GM12878 (cell line): ENCODE data around the gene GUCY1A1. TPM values are rescaled to one million over a fixed set of nuclear protein-coding genes. Genes with fewer than 3 reads are reported as not detected.

Source experiments
- ATAC-seq: fragments of 200-7000 bp; cut with Tn5 transposase; 3 replicates; pipeline ENCODE4 v1.9.1; 2020; ENCODE audit warnings: mild to moderate bottlenecking, moderate library complexity
- BruUV-seq: library from RNA; stranded (reverse); fragments of 400-500 nt; replicated peaks from 2 replicates; lab custom pipeline; 2021; lab: Mats Ljungman, UMichigan
- CTCF ChIA-PET: fragments of 300-600 bp; sonication (Branson Sonifier 250); formaldehyde crosslinking; extraction: SDS; loops from one replicate; lab custom pipeline; 2021; ENCODE audit warnings: inconsistent platforms; lab: Yijun Ruan, JAX
- POLR2A ChIA-PET: fragments of 350-600 bp; formaldehyde crosslinking; extraction: SDS; loops from one replicate; lab custom pipeline; 2021; ENCODE audit warnings: inconsistent platforms; lab: Charles Lee
- RAD21 ChIA-PET: fragments of 300-600 bp; sonication (Branson Sonifier 250); formaldehyde crosslinking; loops from one replicate; lab custom pipeline; 2023; ENCODE audit warnings: antibody characterized with exemption; ENCODE audit not compliant: unreplicated experiment; lab: Charles Lee
- SMC1A ChIA-PET: fragments of 300-600 bp; sonication (Branson Sonifier 250); formaldehyde crosslinking; loops from one replicate; lab custom pipeline; 2023; ENCODE audit not compliant: unreplicated experiment, uncharacterized antibody; lab: Charles Lee
- DNase-seq: peaks from one replicate; pipeline ENCODE4 v3.0.0-alpha.2; 2011; ENCODE audit warnings: low read depth, low spot score
- FAIRE-seq: peaks from 3 replicates; lab custom pipeline; 2011; peaks lifted over from hg19 to GRCh38; lab: Jason Lieb, UNC
- H2AFZ ChIP-seq: 2 replicates; pipeline ENCODE4 v1.6.0; 2011; ENCODE audit warnings: low read depth, low read length, control low read depth; ENCODE audit not compliant: control insufficient read depth
- H3K27ac ChIP-seq: 2 replicates; pipeline ENCODE4 v1.5.1; 2011; ENCODE audit warnings: control low read depth; ENCODE audit not compliant: control insufficient read depth, insufficient read depth
- H3K27me3 ChIP-seq, 2 experiments: replicated peaks in 1 of 2; 2 replicates each; pipeline versions ENCODE4 v1.6.0 to v1.6.1; 2011; ENCODE audit warnings: low read length in 1 of 2; ENCODE audit not compliant: control insufficient read depth in 2 of 2, insufficient read depth in 2 of 2
- H3K36me3 ChIP-seq, 2 experiments: 2 replicates each; pipeline ENCODE4 v1.5.1; 2011; ENCODE audit warnings: low read length in 1 of 2; ENCODE audit not compliant: control insufficient read depth in 2 of 2, insufficient read depth in 2 of 2
- H3K4me1 ChIP-seq: 2 replicates; pipeline ENCODE4 v1.6.1; 2011; ENCODE audit warnings: mild to moderate bottlenecking, low read length, moderate library complexity, mixed read lengths; ENCODE audit not compliant: control insufficient read depth, insufficient read depth
- H3K4me2 ChIP-seq: 2 replicates; pipeline ENCODE4 v1.6.0; 2011; ENCODE audit warnings: control low read depth; ENCODE audit not compliant: control insufficient read depth, insufficient read depth
- H3K4me3 ChIP-seq: fragments of 200-600 bp; sonication (generic); 2 replicates; pipeline ENCODE4 v1.5.1; 2016
- H3K79me2 ChIP-seq: 2 replicates; pipeline ENCODE4 v1.6.0; 2011; ENCODE audit warnings: low read length; ENCODE audit not compliant: control insufficient read depth, insufficient read depth
- H3K9ac ChIP-seq: 2 replicates; pipeline ENCODE4 v1.8.0; 2011; ENCODE audit warnings: low read length, control low read depth, mixed read lengths; ENCODE audit not compliant: control insufficient read depth, insufficient read depth
- H3K9me3 ChIP-seq: replicated peaks from 3 replicates; pipeline ENCODE4 v1.5.1; 2011; ENCODE audit warnings: mild to moderate bottlenecking, low read length; ENCODE audit not compliant: control insufficient read depth, insufficient read depth
- H4K20me1 ChIP-seq: 2 replicates; pipeline ENCODE4 v1.6.0; 2011; ENCODE audit not compliant: control insufficient read depth, insufficient read depth
- ASH2L ChIP-seq: fragments of 300-600, 200-600 bp; sonication (generic); IDR thresholded peaks from 2 replicates; pipeline ENCODE4 v1.6.1; 2017; ENCODE audit warnings: low read depth, mild to moderate bottlenecking, borderline replicate concordance
- BRCA1 ChIP-seq: IDR thresholded peaks from 2 replicates; pipeline ENCODE4 v1.6.1; 2011; ENCODE audit warnings: low read depth, low read length, improper control_type of control experiment
- CEBPB ChIP-seq, 2 experiments: fragments of 150-350 bp in 1 of 2; IDR thresholded peaks; 2 replicates each; pipeline ENCODE4 v1.6.1; 2012 to 2014; ENCODE audit warnings: low read depth in 2 of 2, low read length in 2 of 2, borderline replicate concordance in 1 of 2, inconsistent platforms in 1 of 2
- CREB1 ChIP-seq: IDR thresholded peaks from 2 replicates; pipeline ENCODE4 v1.6.1; 2012; ENCODE audit warnings: low read depth, mild to moderate bottlenecking, inconsistent platforms
- E2F8 ChIP-seq: fragments of 450-650 bp; IDR thresholded peaks from 2 replicates; pipeline ENCODE4 v1.6.1; 2018; ENCODE audit warnings: mild to moderate bottlenecking, low read depth, moderate library complexity; ENCODE audit not compliant: partially characterized antibody
- IRF5 ChIP-seq: fragments of 450-650 bp; IDR thresholded peaks from 2 replicates; pipeline ENCODE4 v1.6.1; 2017; ENCODE audit warnings: borderline replicate concordance
- KLF5 ChIP-seq: fragments of 450-650 bp; IDR thresholded peaks from 2 replicates; pipeline ENCODE4 v1.6.1; 2014; ENCODE audit warnings: mild to moderate bottlenecking; ENCODE audit not compliant: partially characterized antibody
- NR2C1 ChIP-seq: fragments of 450-650 bp; IDR thresholded peaks from 2 replicates; pipeline ENCODE4 v1.6.1; 2017; ENCODE audit warnings: antibody characterized with exemption, mild to moderate bottlenecking, moderate library complexity
- RELA ChIP-seq: fragments of 450-650 bp; IDR thresholded peaks from 2 replicates; pipeline ENCODE4 v1.8.0; 2014; ENCODE audit warnings: borderline replicate concordance; ENCODE audit not compliant: partially characterized antibody
- SREBF2 ChIP-seq: IDR thresholded peaks from 2 replicates; pipeline ENCODE4 v1.6.1; 2012; ENCODE audit warnings: mild to moderate bottlenecking, low read length
- ZBTB33 ChIP-seq: fragments of 450-650 bp; IDR thresholded peaks from 2 replicates; pipeline ENCODE4 v1.6.1; 2017; ENCODE audit warnings: mild to moderate bottlenecking
- in situ Hi-C: fragments of 300-500 bp; cut with MboI; formaldehyde crosslinking; loops from 9 replicates; pipeline ENCODE4 v1.14.3; 2018; ENCODE audit warnings: mixed read lengths
- intact Hi-C: fragments of 100-400 bp; cut with micrococcal nuclease; formaldehyde crosslinking; loops from one replicate; pipeline ENCODE4 v1.14.2; 2022; ENCODE audit not compliant: unreplicated experiment
- polyA plus RNA-seq, 11 experiments: library from polyadenylated mRNA; depleted of rRNA in 4 of 11; unstranded in 6 of 11; stranded (reverse) in 5 of 11; fragments of >200 nt; fragmentation: Nextera tagmentation in 4 of 11; fragmentation: Illumina TruSeq in 1 of 11; extraction: Ambion mirVana in 4 of 11; extraction: Trizol in 1 of 11; gene quantifications; 1 replicate in 1 of 11; 2 replicates in 10 of 11; pipeline versions ENCODE4 v1.2.1 to v1.2.3, GENCODE V29; 2011 to 2016; ENCODE audit warnings: inconsistent platforms in 2 of 11, missing spikeins in 2 of 11, low read depth in 1 of 11
- total RNA-seq, 4 experiments: library from RNA; depleted of rRNA in 3 of 4; stranded (reverse); fragments of >200 nt in 3 of 4; fragmentation: Illumina TruSeq in 1 of 4; extraction: Trizol in 1 of 4; gene quantifications; 2 replicates each; pipeline versions ENCODE4 v1.2.1 to v1.2.3, GENCODE V29; 2013 to 2021

The GUCY1A1 gene
- total and polyA plus RNA-seq, 10 of the 15 experiments (the other 5 are each of a cell fraction or from before 2014, with no cell fraction given) = 0.44 to 22.6 (median 0.55) TPM

GRCh38 chr4:155762334-155762733, 95.7 kb downstream of the GUCY1A1 start:
- in situ Hi-C loops = no loop called here

More at GRCh38 chr4:155762334-155762733, 95.7 kb downstream of the GUCY1A1 start:
- no peak overlapping the region for H3K9ac ChIP-seq
- no peak overlapping the region for H3K27ac ChIP-seq
- no peak overlapping the region for H3K4me3 ChIP-seq
- H2AFZ ChIP-seq = no peak overlapping the region
- ChIA-PET SMC1A (interaction anchor here (0.9 to 3.8 kb wide), 17 partner anchors 8 to 146 kb away, joined by 3 to 23 read pairs (median 5); partner anchors contain the start of gene GUCY1A1), RAD21 (interaction anchor here (1.0 to 1.7 kb wide), 8 partner anchors 11 to 316 kb away, joined by 3 to 6 read pairs (median 4); no protein-coding TSS in a partner anchor), CTCF (interaction anchor here (1.4 to 1.6 kb wide), 3 partner anchors 8 to 191 kb away, joined by 4 to 6 read pairs (median 5); partner anchors contain the start of gene CTSO), POLR2A (interaction anchor here (0.5 to 1.1 kb wide), 3 partner anchors 16 to 152 kb away, joined by 3 to 5 read pairs (median 3); no protein-coding TSS in a partner anchor)
- H3K36me3 ChIP-seq = no peaks in the 10 kb centered on the region
- H3K27me3 ChIP-seq = peaks cover 0 to 7% of the 10 kb centered on the region in 2 experiments; a peak in 2 of 4 replicates
- TF ChIP-seq IRF5 = no peak
- TF ChIP-seq ZBTB33 = no peak
- TF ChIP-seq ASH2L = no peak
- no peak for TF ChIP-seq SREBF2
- no peak for TF ChIP-seq RELA
- TF ChIP-seq NR2C1 = no peak
- no peak for TF ChIP-seq CREB1
- no peak for TF ChIP-seq CEBPB (IDR thresholded peaks at IDR 0.05; ENCODE audit: borderline replicate concordance in 1 of 2, low read depth in 2 of 2, low read length in 2 of 2)
- no peak for TF ChIP-seq BRCA1
- TF ChIP-seq KLF5 = no peak
- no peak for TF ChIP-seq E2F8
- H4K20me1 ChIP-seq = no peaks in the 10 kb centered on the region
- FAIRE-seq = no peak
- no peak for DNase-seq
- no peaks in the 10 kb centered on the region for H3K79me2 ChIP-seq
- no peak for ATAC-seq
- H3K4me1 ChIP-seq = no peaks in the 10 kb centered on the region
- H3K4me2 ChIP-seq = no peak overlapping the region
- intact Hi-C loops = no loop called here
- no TSS peak for BruUV-seq
- H3K9me3 ChIP-seq = no peaks in the 10 kb centered on the region; the same call in 2 of the 3 replicates
